GM19372 (cell line): Measurements from ENCODE around the gene ABCA2.
"Not testable (repeated sequence)": the region's sequence is repeated elsewhere in the genome, so short reads cannot be mapped to it uniquely, and the experiment has no call there.

Experiments used
- ATAC-seq: cut with Tn5 transposase; IDR thresholded peaks from one replicate; pipeline ENCODE4 v1.9.1; 2021; ENCODE audit warnings: mild to moderate bottlenecking, low read depth, moderate library complexity; ENCODE audit not compliant: unreplicated experiment

ABCA2 gene

DNA sequence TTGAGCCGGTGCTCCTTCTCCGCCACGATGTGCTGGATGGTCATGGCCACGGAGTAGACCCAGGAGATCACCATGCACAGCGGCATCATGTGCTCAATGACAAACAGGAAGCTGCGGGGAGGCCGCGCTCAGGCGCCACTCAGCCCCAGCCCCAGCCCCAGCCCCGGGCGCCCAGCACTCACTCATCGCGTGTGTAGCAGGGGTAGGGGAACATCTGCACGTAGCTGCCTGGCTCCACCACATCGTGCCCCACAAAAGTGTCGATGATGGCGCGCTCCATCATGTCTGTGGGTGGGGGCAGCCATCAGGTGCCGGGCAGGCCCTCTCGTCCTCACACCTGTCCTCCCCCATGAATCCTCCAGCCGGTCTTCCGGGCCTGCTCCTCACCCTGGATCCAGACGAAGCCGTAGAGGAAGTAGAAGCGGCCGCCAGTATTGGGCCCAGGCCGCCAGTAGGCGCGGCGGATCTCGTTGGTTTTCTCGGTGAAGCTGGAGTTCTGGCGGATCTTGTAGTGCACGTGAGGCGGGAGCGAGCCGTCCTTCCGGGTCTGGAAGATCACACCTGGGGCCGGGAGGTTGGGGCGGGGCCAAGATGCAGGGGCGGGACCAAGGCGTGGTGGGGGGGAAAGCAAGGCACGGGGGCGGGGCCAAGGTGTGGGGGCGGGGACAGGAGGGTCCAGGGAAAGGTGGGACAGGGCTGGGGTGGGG, 10.1 kb downstream of the ABCA2 start:
- ATAC-seq = no peak

DNA sequence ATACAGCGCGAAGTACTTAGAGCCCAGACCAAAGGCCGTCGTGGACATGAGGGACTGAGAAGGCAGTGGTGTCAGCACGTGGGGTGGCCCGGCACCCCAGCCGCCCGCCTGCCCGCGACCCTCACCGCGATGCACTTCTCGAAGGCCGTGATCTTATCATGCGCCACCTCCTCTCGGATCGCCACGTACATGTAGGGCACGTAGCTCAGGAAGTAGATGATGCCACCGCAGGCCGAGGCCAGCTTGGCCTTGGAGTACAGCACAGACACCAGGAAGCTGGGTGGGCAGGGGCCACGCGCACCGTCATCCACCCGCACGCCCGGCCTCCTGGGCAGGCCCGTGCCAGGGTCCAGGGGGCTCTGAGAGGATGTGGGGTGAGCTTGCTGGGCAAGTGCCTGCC, 11.0 kb downstream of the ABCA2 start:
- ATAC-seq = no peak

- no peak for ATAC-seq
Observed at GRCh38 chr9:137016436-137016835, 11.6 kb downstream of the ABCA2 start.

DNA sequence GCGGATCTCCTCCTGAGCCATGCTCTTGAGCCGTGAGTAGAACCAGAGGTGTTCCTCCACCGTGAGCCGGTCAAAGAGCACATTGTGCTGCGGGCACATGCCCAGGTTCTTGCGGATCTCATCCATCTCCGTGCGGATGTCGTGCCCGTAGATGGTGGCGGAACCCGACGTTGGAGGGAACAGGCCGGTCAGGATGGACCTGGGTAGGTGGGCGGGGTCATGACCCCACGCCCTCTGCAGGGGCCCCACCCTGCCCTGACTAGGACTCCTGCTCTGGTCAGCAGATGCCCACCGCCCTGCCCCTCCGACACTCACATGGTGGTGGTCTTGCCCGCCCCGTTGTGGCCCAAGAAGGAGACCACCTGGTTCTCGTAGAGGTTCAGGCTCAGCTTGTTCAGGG, 12.1 kb downstream of the ABCA2 start:
- no peak for ATAC-seq

GRCh38 chr9:137015540-137015930, 12.5 kb downstream of the ABCA2 start:
- no peak for ATAC-seq

DNA sequence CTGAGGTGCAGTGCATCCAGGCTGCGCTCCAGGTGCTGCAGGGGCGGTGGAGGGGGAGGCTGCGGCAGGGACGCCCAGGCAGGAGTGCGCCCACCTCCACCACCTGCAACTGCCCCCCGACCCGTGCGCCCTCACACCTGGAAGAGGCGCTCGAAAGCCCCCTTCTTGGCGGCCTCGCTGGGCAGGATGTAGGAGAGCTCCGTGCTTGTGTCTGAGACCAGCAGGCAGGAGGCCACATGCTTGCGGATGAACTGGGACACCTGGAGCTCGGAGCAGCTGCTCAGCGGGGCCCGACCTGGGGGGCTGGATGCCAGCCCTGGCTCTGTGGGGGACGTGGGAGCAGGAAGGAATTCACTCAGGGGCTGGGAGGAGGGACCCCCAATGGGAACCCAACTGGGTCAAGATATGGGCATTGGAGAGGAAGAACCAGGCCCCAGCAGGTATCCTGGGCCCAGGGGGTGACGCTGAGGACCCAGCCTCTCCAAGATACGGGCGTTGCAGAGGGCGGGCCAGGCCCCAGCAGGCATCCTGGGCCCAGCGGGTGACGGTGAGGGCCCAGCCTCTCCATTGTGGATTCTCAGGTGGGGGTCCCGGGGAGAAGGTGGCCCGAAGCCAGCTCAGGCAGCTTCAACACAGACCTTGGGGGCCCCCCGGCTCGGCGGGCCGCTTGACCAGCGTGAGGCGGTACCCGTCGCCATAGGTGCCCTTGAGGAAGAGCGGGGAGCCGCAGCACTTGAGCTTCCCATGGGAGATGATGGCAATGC, 13.1 kb downstream of the ABCA2 start:
- no peak for ATAC-seq

- no peak for ATAC-seq
Observed at GRCh38 chr9:137014166-137014565, 13.9 kb downstream of the ABCA2 start.

DNA sequence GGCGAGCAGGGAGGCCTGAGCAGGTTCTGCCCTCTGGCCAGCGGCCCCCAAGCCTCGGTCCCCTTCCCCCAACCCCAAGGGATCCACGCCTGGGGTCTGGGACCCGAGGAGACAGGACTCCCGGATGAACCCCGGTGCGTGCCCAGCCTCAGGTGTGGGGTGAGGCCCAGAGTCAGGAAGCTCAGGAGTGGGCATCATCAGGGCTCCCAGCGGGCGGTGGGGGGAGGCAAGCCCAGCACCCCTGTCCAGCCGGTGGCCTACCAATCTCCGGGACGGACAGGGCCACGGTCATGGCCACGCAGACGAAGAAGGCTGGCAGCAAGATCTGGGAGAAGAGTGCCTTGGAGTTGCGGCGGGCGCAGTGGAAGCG, 14.5 kb downstream of the ABCA2 start:
- ATAC-seq = no peak

- ATAC-seq = no peak
Observed at GRCh38 chr9:137012694-137013570, 15.1 kb downstream of the ABCA2 start.

DNA sequence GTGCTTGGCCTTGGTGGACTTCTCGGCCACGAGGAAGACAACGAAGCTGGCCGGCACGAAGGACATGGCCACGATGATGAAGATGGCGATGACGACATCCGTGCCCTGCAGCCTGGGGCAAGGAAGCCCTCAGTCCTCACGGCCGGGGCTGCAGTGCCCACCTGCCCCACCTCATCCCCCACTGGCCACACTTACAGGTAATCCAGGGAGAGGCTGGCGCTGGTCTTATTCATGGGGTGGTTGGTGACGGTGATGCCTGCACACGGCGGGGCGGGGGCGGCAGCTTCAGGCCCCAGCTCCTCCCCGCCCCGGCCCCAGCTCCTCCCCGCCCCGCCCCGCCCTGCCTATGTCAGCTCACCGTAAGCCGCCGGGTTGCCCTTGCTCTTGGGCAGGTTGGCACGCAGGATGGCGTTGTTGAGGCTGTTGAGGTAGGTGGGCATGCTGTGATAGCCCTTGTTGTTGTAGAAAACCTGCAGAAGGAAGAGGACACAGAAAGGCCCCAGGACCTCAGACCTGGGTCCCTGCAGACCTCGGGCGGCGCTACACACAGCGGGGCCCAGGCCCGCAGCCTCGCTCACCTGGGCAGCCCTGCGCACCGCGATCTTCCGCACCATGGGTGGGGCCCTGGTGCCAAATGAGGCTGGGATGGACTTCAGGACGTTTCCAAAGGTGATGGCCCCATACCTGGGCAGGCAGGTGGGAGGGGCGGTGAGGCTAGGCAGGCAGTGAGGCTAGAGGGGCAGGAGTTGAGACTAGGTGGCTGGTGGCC, 15.9 kb downstream of the ABCA2 start:
- no peak for ATAC-seq

GRCh38 chr9:137011156-137011555, 16.9 kb downstream of the ABCA2 start:
- no peak for ATAC-seq

DNA sequence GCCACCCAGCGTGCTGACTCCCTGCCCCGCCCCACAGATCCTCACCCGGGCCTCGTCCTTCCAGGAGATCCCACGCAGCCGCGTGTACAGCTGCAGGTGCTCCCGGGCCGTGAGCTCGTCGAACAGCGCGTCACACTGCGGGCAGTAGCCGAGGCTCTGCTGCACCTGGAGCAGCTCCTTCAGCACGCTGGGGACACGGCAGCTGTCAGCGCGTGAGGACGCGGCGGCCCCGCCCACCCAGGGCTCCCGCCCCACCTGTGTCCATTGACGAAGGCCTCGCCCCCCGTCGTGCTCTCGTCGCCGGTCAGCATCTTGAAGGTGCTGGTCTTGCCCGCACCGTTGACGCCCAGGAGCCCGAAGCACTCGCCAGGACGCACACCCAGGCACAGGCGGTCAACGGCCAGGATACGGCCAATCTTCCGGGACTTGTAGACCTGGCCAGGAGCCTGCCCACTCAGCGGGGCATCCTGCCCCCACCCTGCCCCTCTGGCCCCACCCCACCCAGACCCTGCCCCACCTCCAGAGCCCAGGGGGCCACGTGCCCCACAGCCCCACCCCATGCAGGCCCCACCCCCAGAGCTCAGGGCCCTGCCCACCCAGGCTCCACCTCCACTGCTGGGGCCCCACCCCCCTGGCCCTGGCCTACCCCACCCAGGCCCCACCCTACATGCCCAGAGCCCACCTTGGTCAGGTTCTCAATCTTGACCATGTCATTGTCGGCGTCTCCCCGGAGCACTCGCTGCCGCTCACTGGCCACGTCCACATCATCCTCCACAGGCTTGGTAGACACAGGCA, 17.9 kb downstream of the ABCA2 start:
- no peak for ATAC-seq

DNA sequence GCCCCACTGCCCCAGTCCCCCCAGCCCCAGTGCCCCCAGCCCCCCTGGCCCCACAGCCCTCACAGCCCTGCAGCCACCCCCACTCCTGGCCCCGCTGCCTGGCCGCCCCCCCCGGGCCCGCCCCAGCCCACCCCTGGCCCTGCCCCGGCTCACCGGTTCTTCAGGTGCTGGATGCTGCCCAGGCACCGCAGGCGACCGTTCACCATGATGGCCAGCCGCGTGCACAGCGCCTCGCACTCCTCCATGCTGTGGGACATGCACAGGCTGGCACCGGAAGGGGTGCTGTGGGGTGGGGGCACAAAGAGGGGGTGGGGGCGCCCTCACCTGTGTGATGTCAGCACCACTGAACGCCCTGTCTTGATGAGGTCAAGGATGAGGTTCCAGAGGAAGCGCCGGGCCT, 18.8 kb downstream of the ABCA2 start:
- no peak for ATAC-seq

DNA sequence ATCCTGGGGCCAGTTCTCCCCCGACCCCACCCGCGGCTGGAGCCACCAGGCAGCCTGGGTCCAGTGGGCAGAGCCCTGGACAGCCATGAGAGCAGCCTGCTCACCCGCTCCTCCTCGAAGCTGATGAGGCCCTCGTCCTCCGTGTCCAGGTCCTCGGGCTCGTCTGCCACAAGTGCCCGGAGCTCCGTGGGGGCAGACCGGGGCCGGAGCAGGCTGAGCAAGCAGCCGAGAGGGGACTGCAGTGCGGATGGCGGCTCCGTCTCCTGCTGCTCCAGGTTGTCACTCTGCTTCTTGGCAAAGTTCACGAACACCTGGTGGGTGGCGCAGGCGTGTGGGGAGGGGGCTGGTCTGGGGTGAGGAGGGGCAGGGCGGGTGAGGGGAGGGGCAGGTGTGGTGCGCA, 19.7 kb downstream of the ABCA2 start:
- no peak for ATAC-seq

GRCh38 chr9:137007816-137008270, 20.2 kb downstream of the ABCA2 start:
- ATAC-seq = no peak

DNA sequence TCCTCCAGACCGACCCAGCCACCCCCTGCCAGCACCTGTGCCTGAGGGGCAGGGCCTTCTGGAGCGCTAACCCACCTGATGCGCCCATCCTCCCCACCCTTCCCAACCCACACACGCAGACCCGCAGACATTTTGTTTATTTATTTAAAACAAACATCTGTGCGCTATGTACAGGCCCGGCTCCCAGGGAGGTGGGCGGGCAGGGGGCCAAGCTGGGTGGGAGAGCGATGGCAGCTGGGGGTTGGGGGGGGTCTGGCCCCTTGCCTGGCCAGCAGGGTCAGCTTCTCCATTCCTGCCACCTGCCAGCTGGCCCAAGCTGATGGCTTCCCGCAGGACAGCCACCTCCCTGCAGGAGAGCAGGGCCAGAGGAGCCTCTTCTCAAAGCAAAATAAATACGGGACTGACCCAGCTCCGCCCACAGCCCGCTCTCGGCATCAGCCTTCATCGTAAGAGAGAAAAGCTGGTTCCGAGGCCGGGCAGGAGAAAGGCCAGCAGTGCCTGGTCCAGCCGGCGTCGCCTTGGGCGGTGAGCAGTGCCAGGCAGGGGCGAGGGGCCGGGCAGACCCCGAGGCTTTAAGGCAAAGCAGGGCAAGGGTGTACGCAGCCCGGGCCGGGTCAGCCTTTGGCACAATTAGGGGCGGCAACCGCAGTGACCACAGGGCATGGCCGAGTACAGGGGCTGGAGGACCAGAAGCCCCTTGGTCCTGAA, 20.8 kb downstream of the ABCA2 start:
- no peak for ATAC-seq

GRCh38 chr9:137006116-137007003, 21.7 kb downstream of the ABCA2 start:
- ATAC-seq = no peak

- not testable (repeated sequence) for ATAC-seq
Observed at GRCh38 chr9:137004285-137004684, 23.8 kb downstream of the ABCA2 start.
